Neural progenitor cell (in vitro differentiated cells): ENCODE data around the gene KCNMA1. TPM values are rescaled to one million over a fixed set of nuclear protein-coding genes. Genes with fewer than 3 reads are reported as not detected.

ENCODE experiments used
- DNase-seq: peaks from one replicate; pipeline ENCODE4 v3.0.0-alpha.2; 2016; ENCODE audit warnings: low spot score
- H2AFZ ChIP-seq: fragments of 200-600 bp; sonication (generic); replicated peaks from 2 replicates; pipeline ENCODE4 v1.6.1; 2016; ENCODE audit warnings: antibody characterized with exemption
- H3F3A ChIP-seq: fragments of 200-600 bp; sonication (generic); 2 replicates; pipeline ENCODE4 v1.6.1; 2016; ENCODE audit warnings: antibody characterized with exemption, low read depth
- H3K27ac ChIP-seq: fragments of 200-600 bp; sonication (generic); 2 replicates; pipeline ENCODE4 v1.5.1; 2016; ENCODE audit warnings: mild to moderate bottlenecking
- H3K27me3 ChIP-seq: fragments of 200-600 bp; sonication (generic); 2 replicates; pipeline ENCODE4 v1.6.1; 2016; ENCODE audit warnings: mild to moderate bottlenecking, moderate library complexity
- H3K36me3 ChIP-seq: fragments of 200-600 bp; sonication (generic); 2 replicates; pipeline ENCODE4 v1.5.1; 2016
- H3K4me1 ChIP-seq: fragments of 200-600 bp; sonication (generic); 2 replicates; pipeline ENCODE4 v1.6.1; 2016; ENCODE audit warnings: mixed run types
- H3K4me2 ChIP-seq: fragments of 200-600 bp; sonication (generic); 2 replicates; pipeline ENCODE4 v1.6.1; 2016
- H3K4me3 ChIP-seq: fragments of 200-600 bp; sonication (generic); 2 replicates; pipeline ENCODE4 v1.5.1; 2016
- H3K79me2 ChIP-seq: fragments of 200-600 bp; sonication (generic); 2 replicates; pipeline ENCODE4 v1.6.1; 2016; ENCODE audit warnings: low read depth
- H3K9ac ChIP-seq: fragments of 200-600 bp; sonication (generic); 2 replicates; pipeline ENCODE4 v1.6.1; 2016
- H3K9me3 ChIP-seq: fragments of 200-600 bp; sonication (generic); 2 replicates; pipeline ENCODE4 v1.5.1; 2016; ENCODE audit warnings: low read depth
- H4K20me1 ChIP-seq: fragments of 200-600 bp; sonication (generic); 2 replicates; pipeline ENCODE4 v1.6.1; 2016; ENCODE audit warnings: low read depth
- H3K27ac Mint-ChIP-seq: 3 replicates; pipeline ENCODE4 v1.8.0; 2021; ENCODE audit warnings: mixed read lengths
- H3K27me3 Mint-ChIP-seq: 2 replicates; pipeline ENCODE4 v1.8.0; 2022; ENCODE audit warnings: low read depth, mild to moderate bottlenecking, inconsistent platforms, moderate library complexity, mixed read lengths; ENCODE audit not compliant: insufficient read depth
- H3K36me3 Mint-ChIP-seq: 3 replicates; pipeline ENCODE4 v1.8.0; 2021; ENCODE audit warnings: mixed read lengths
- H3K4me1 Mint-ChIP-seq: 3 replicates; pipeline ENCODE4 v1.8.0; 2021; ENCODE audit warnings: mixed read lengths
- H3K4me3 Mint-ChIP-seq: 3 replicates; pipeline ENCODE4 v1.8.0; 2021; ENCODE audit warnings: mild to moderate bottlenecking, moderate library complexity, mixed read lengths
- H3K9me3 Mint-ChIP-seq: 3 replicates; pipeline ENCODE4 v1.8.0; 2020; ENCODE audit warnings: mixed read lengths
- CTCF ChIP-seq: fragments of 200-600 bp; sonication (generic); IDR thresholded peaks from 2 replicates; pipeline ENCODE4 v1.5.1; 2017; ENCODE audit warnings: antibody characterized with exemption, mild to moderate bottlenecking
- EZH2 ChIP-seq: fragments of 200-600 bp; sonication (generic); IDR thresholded peaks from 2 replicates; pipeline ENCODE4 v1.6.1; 2017; ENCODE audit warnings: antibody characterized with exemption, mild to moderate bottlenecking, moderate library complexity
- EZH2phosphoT487 ChIP-seq: fragments of 200-600 bp; sonication (generic); IDR thresholded peaks from 2 replicates; pipeline ENCODE4 v1.6.1; 2017; ENCODE audit warnings: antibody characterized with exemption
- total RNA-seq: library from RNA; depleted of rRNA; stranded (reverse); fragments of >200 nt; gene quantifications from 2 replicates; pipeline ENCODE4 v1.2.3, GENCODE V29; 2015; ENCODE audit warnings: low replicate concordance

KCNMA1 gene
- total RNA-seq, 1 donor from 2014 or later: 2.4 TPM

GRCh38 chr10:77087366-77087765 is 550.2 kb downstream of the KCNMA1 start:
- Histone ChIP-seq H4K20me1 (no peaks in the 10 kb centered on the region), H3K9ac (no peak overlapping the region), H3K4me3 (no peak overlapping the region), H3K79me2 (no peaks in the 10 kb centered on the region), H3K27ac (no peak overlapping the region), H3K36me3 (no peaks in the 10 kb centered on the region), H3K9me3 (no peaks in the 10 kb centered on the region), H2AFZ (no peak overlapping the region), H3K27me3 (no peaks in the 10 kb centered on the region), H3F3A (no peaks in the 10 kb centered on the region), H3K4me1 (no peaks in the 10 kb centered on the region), H3K4me2 (no peak overlapping the region)
- Mint-ChIP-seq H3K27me3 (peaks cover 3% of the 10 kb centered on the region), H3K9me3 (peaks cover 2% of the 10 kb centered on the region), H3K4me3 (no peak overlapping the region), H3K27ac (no peak overlapping the region), H3K36me3 (no peaks in the 10 kb centered on the region), H3K4me1 (no peaks in the 10 kb centered on the region)
- no peak for DNase-seq
- no peak for TF ChIP-seq CTCF

GRCh38 chr10:77086081-77086480 is 551.5 kb downstream of the KCNMA1 start:
- no peaks in the 10 kb centered on the region for H3K79me2 ChIP-seq
- Mint-ChIP-seq H3K27me3 (peaks cover 6% of the 10 kb centered on the region), H3K36me3 (no peaks in the 10 kb centered on the region), H3K9me3 (peaks cover 2% of the 10 kb centered on the region), H3K4me3 (no peak overlapping the region), H3K4me1 (peaks cover 9% of the 10 kb centered on the region), H3K27ac (no peak overlapping the region)
- no peak overlapping the region for H3K9ac ChIP-seq
- no peak overlapping the region for H3K27ac ChIP-seq
- DNase-seq: no peak
- no peak overlapping the region for H3K4me3 ChIP-seq
- H4K20me1 ChIP-seq: no peaks in the 10 kb centered on the region
- no peak overlapping the region for H2AFZ ChIP-seq
- H3K4me1 ChIP-seq: no peaks in the 10 kb centered on the region
- TF ChIP-seq EZH2 (no peak), EZH2phosphoT487 (no peak), CTCF (no peak)
- H3F3A ChIP-seq: no peaks in the 10 kb centered on the region
- no peak overlapping the region for H3K4me2 ChIP-seq
- H3K36me3 ChIP-seq: no peaks in the 10 kb centered on the region
- H3K27me3 ChIP-seq: no peaks in the 10 kb centered on the region
- no peaks in the 10 kb centered on the region for H3K9me3 ChIP-seq

GRCh38 chr10:77085344-77085743 is 552.3 kb downstream of the KCNMA1 start:
- H3K4me3 ChIP-seq: no peak overlapping the region
- H3K27me3 ChIP-seq: no peaks in the 10 kb centered on the region
- no peaks in the 10 kb centered on the region for H3K9me3 ChIP-seq
- H3K36me3 ChIP-seq: no peaks in the 10 kb centered on the region
- peaks cover 6% of the 10 kb centered on the region for H3K27me3 Mint-ChIP-seq
- no peak for DNase-seq
- H3K4me3 Mint-ChIP-seq: no peak overlapping the region
- peaks cover 17% of the 10 kb centered on the region for H3K4me1 Mint-ChIP-seq
- no peaks in the 10 kb centered on the region for H3F3A ChIP-seq
- H4K20me1 ChIP-seq: no peaks in the 10 kb centered on the region
- H3K9me3 Mint-ChIP-seq: peaks cover 2% of the 10 kb centered on the region
- TF ChIP-seq CTCF (no peak), EZH2phosphoT487 (no peak)
- H3K4me1 ChIP-seq: no peaks in the 10 kb centered on the region
- H3K36me3 Mint-ChIP-seq: no peaks in the 10 kb centered on the region
- H3K79me2 ChIP-seq: no peaks in the 10 kb centered on the region
- H2AFZ ChIP-seq: no peak overlapping the region
- H3K27ac Mint-ChIP-seq: no peak overlapping the region
- H3K27ac ChIP-seq: no peak overlapping the region
- no peak overlapping the region for H3K4me2 ChIP-seq
- H3K9ac ChIP-seq: no peak overlapping the region
